PC-9 (cell line): Measurements from ENCODE around the gene ADAMTS16.

Experiments
- EZH2 ChIP-seq: fragments of 200-600 bp; sonication (generic); IDR thresholded peaks from 2 replicates; pipeline ENCODE4 v1.8.0; 2017; ENCODE audit warnings: antibody characterized with exemption, low read depth
- TF ChIP-seq, protein P1 (sequence below): fragments of 200-600 bp; sonication (generic); conservative IDR thresholded peaks from 2 replicates; pipeline ENCODE4 v1.6.1; 2017; ENCODE audit warnings: mixed run types, antibody characterized with exemption, mild to moderate bottlenecking, moderate library complexity

DNA sequence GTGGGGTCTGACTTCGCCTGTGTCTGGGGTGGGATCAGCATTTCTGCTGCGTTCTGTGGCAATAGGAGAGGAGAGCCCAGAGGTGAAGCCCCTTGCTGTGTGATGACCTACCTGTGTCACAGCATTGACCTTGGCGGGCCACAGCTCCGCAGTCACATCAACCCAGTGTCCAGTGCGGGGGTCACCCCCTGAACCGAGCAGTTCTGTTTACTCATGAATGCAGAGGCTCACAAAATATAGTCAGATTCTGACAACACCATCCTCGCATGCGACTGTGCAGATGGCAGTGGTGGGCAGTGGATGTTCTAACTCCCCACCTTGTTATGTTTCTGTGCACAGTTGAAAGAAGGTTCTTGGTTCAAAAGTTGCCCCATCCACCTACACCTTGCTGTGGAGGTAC lies 100.1 kb downstream of the ADAMTS16 start:
- TF ChIP-seq, protein P1, sequence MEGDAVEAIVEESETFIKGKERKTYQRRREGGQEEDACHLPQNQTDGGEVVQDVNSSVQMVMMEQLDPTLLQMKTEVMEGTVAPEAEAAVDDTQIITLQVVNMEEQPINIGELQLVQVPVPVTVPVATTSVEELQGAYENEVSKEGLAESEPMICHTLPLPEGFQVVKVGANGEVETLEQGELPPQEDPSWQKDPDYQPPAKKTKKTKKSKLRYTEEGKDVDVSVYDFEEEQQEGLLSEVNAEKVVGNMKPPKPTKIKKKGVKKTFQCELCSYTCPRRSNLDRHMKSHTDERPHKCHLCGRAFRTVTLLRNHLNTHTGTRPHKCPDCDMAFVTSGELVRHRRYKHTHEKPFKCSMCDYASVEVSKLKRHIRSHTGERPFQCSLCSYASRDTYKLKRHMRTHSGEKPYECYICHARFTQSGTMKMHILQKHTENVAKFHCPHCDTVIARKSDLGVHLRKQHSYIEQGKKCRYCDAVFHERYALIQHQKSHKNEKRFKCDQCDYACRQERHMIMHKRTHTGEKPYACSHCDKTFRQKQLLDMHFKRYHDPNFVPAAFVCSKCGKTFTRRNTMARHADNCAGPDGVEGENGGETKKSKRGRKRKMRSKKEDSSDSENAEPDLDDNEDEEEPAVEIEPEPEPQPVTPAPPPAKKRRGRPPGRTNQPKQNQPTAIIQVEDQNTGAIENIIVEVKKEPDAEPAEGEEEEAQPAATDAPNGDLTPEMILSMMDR = no peak
- no peak for TF ChIP-seq EZH2
